B cell (primary cell): Measurements from ENCODE around the gene OR51B2.

ENCODE experiments used
- EZH2 ChIP-seq: IDR thresholded peaks from 2 replicates; pipeline ENCODE4 v1.6.1; 2012; ENCODE audit warnings: borderline replicate concordance, low read depth, mild to moderate bottlenecking, moderate library complexity, low read length; ENCODE audit not compliant: insufficient read depth, poor library complexity, severe bottlenecking
- TF ChIP-seq, protein P1 (sequence below): fragments of 200-600 bp; IDR thresholded peaks from one replicate; pipeline ENCODE4 v1.8.0; 2022; ENCODE audit warnings: antibody characterized with exemption, mild to moderate bottlenecking

GRCh38 chr11:5304046-5304445 is 20.1 kb downstream of the OR51B2 start:
- TF ChIP-seq, protein P1, sequence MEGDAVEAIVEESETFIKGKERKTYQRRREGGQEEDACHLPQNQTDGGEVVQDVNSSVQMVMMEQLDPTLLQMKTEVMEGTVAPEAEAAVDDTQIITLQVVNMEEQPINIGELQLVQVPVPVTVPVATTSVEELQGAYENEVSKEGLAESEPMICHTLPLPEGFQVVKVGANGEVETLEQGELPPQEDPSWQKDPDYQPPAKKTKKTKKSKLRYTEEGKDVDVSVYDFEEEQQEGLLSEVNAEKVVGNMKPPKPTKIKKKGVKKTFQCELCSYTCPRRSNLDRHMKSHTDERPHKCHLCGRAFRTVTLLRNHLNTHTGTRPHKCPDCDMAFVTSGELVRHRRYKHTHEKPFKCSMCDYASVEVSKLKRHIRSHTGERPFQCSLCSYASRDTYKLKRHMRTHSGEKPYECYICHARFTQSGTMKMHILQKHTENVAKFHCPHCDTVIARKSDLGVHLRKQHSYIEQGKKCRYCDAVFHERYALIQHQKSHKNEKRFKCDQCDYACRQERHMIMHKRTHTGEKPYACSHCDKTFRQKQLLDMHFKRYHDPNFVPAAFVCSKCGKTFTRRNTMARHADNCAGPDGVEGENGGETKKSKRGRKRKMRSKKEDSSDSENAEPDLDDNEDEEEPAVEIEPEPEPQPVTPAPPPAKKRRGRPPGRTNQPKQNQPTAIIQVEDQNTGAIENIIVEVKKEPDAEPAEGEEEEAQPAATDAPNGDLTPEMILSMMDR = no peak
- TF ChIP-seq EZH2 = no peak
